Activated naive CD8-positive, alpha-beta T cell treated with anti-CD3 and anti-CD28 coated beads, Interleukin-2, amount 50 U/mL, for 24 hours (primary cell): ENCODE measurements around the gene VWF.

Experiments used
- ATAC-seq: fragments of 150-1000 bp; cut with Tn5 transposase; one replicate; pipeline ENCODE4 v1.10.0; 2021
- DNase-seq: peaks from one replicate; pipeline ENCODE4 v3.0.0; 2021
- H3K27ac Mint-ChIP-seq: one replicate; pipeline ENCODE4 v1.8.0; 2021; ENCODE audit warnings: mild to moderate bottlenecking, mixed read lengths
- H3K27me3 Mint-ChIP-seq: one replicate; pipeline ENCODE4 v1.8.0; 2021; ENCODE audit warnings: mixed read lengths
- H3K36me3 Mint-ChIP-seq: one replicate; pipeline ENCODE4 v1.8.0; 2021; ENCODE audit warnings: low read depth, mixed read lengths
- H3K4me1 Mint-ChIP-seq: one replicate; pipeline ENCODE4 v1.8.0; 2021; ENCODE audit warnings: mixed read lengths
- H3K4me3 Mint-ChIP-seq: one replicate; pipeline ENCODE4 v1.8.0; 2021; ENCODE audit warnings: mild to moderate bottlenecking, moderate library complexity, mixed read lengths
- H3K9me3 Mint-ChIP-seq: one replicate; pipeline ENCODE4 v1.8.0; 2021; ENCODE audit warnings: mixed read lengths

The VWF gene

GRCh38 chr12:6083601-6084000, 40.9 kb downstream of the VWF start:
- ATAC-seq (no peak), DNase-seq (no peak)
- no peaks in the 10 kb centered on the region for H3K36me3 Mint-ChIP-seq
- no peaks in the 10 kb centered on the region for H3K4me1 Mint-ChIP-seq
- no peaks in the 10 kb centered on the region for H3K9me3 Mint-ChIP-seq
- no peaks in the 10 kb centered on the region for H3K27me3 Mint-ChIP-seq
- no peak overlapping the region for H3K4me3 Mint-ChIP-seq
- H3K27ac Mint-ChIP-seq, result no peak overlapping the region

- no peaks in the 10 kb centered on the region for H3K4me1 Mint-ChIP-seq
- ATAC-seq, result no peak
- no peaks in the 10 kb centered on the region for H3K9me3 Mint-ChIP-seq
- DNase-seq, result no peak
- no peaks in the 10 kb centered on the region for H3K36me3 Mint-ChIP-seq
- H3K27me3 Mint-ChIP-seq, result no peaks in the 10 kb centered on the region
- H3K27ac Mint-ChIP-seq, result no peak overlapping the region
- no peak overlapping the region for H3K4me3 Mint-ChIP-seq
Observed at GRCh38 chr12:6082613-6083012, 41.9 kb downstream of the VWF start.

- H3K4me1 Mint-ChIP-seq, result peaks cover 8% of the 10 kb centered on the region
- H3K4me3 Mint-ChIP-seq, result no peak overlapping the region
- H3K36me3 Mint-ChIP-seq, result no peaks in the 10 kb centered on the region
- peaks cover 12% of the 10 kb centered on the region for H3K27me3 Mint-ChIP-seq
- no peaks in the 10 kb centered on the region for H3K9me3 Mint-ChIP-seq
- ATAC-seq, result no peak
- H3K27ac Mint-ChIP-seq, result no peak overlapping the region
- no peak for DNase-seq
Observed at GRCh38 chr12:6080149-6081045, 44.1 kb downstream of the VWF start.

- Mint-ChIP-seq H3K9me3 (no peaks in the 10 kb centered on the region), H3K4me1 (peaks cover 22% of the 10 kb centered on the region), H3K4me3 (no peak overlapping the region), H3K27me3 (peaks cover 29% of the 10 kb centered on the region), H3K36me3 (no peaks in the 10 kb centered on the region), H3K27ac (no peak overlapping the region)
- DNase-seq (no peak), ATAC-seq (no peak)
Observed at GRCh38 chr12:6078398-6079096, 45.9 kb downstream of the VWF start.

- Mint-ChIP-seq H3K4me3 (no peak overlapping the region), H3K27ac (no peak overlapping the region), H3K27me3 (peaks cover 35% of the 10 kb centered on the region), H3K4me1 (peaks cover 22% of the 10 kb centered on the region), H3K36me3 (no peaks in the 10 kb centered on the region), H3K9me3 (no peaks in the 10 kb centered on the region)
- DNase-seq (no peak), ATAC-seq (no peak)
Observed at GRCh38 chr12:6077692-6078083, 46.8 kb downstream of the VWF start.

- Mint-ChIP-seq H3K36me3 (no peaks in the 10 kb centered on the region), H3K9me3 (no peaks in the 10 kb centered on the region), H3K27ac (no peak overlapping the region), H3K4me3 (no peak overlapping the region), H3K27me3 (peaks cover 38% of the 10 kb centered on the region), H3K4me1 (peaks cover 22% of the 10 kb centered on the region)
- ATAC-seq (no peak), DNase-seq (no peak)
Observed at GRCh38 chr12:6076776-6077691, 47.4 kb downstream of the VWF start.

- peaks cover 22% of the 10 kb centered on the region for H3K4me1 Mint-ChIP-seq
- H3K9me3 Mint-ChIP-seq, result no peaks in the 10 kb centered on the region
- H3K4me3 Mint-ChIP-seq, result no peak overlapping the region
- H3K27ac Mint-ChIP-seq, result peak overlapping the region; percentile 8
- H3K36me3 Mint-ChIP-seq, result no peaks in the 10 kb centered on the region
- DNase-seq (no peak), ATAC-seq (no peak)
- H3K27me3 Mint-ChIP-seq, result peaks cover 40% of the 10 kb centered on the region
Observed at GRCh38 chr12:6076346-6076745, 48.1 kb downstream of the VWF start.

GRCh38 chr12:6074979-6075585, 49.4 kb downstream of the VWF start:
- H3K9me3 Mint-ChIP-seq, result no peaks in the 10 kb centered on the region
- H3K36me3 Mint-ChIP-seq, result no peaks in the 10 kb centered on the region
- H3K4me3 Mint-ChIP-seq, result peak overlapping the region; percentile 69
- H3K27me3 Mint-ChIP-seq, result peaks cover 45% of the 10 kb centered on the region
- H3K27ac Mint-ChIP-seq, result peak overlapping the region; percentile 49
- peaks cover 29% of the 10 kb centered on the region for H3K4me1 Mint-ChIP-seq
- DNase-seq, result peak; percentile 56
- ATAC-seq, result peak; percentile 90

GRCh38 chr12:6074427-6074826, 50.0 kb downstream of the VWF start:
- ATAC-seq, result no peak
- Mint-ChIP-seq H3K4me1 (peaks cover 36% of the 10 kb centered on the region), H3K27me3 (peaks cover 46% of the 10 kb centered on the region), H3K9me3 (no peaks in the 10 kb centered on the region), H3K4me3 (peak overlapping the region; percentile 69), H3K27ac (peak overlapping the region; percentile 49), H3K36me3 (no peaks in the 10 kb centered on the region)
- no peak for DNase-seq

GRCh38 chr12:6073426-6073825, 51.0 kb downstream of the VWF start:
- no peak for DNase-seq
- ATAC-seq, result no peak
- Mint-ChIP-seq H3K36me3 (no peaks in the 10 kb centered on the region), H3K27ac (no peak overlapping the region), H3K9me3 (no peaks in the 10 kb centered on the region), H3K27me3 (peaks cover 47% of the 10 kb centered on the region), H3K4me3 (no peak overlapping the region), H3K4me1 (peaks cover 40% of the 10 kb centered on the region)

- H3K27me3 Mint-ChIP-seq, result peaks cover 52% of the 10 kb centered on the region
- H3K9me3 Mint-ChIP-seq, result no peaks in the 10 kb centered on the region
- no peak overlapping the region for H3K27ac Mint-ChIP-seq
- no peaks in the 10 kb centered on the region for H3K36me3 Mint-ChIP-seq
- peaks cover 40% of the 10 kb centered on the region for H3K4me1 Mint-ChIP-seq
- ATAC-seq (no peak), DNase-seq (no peak)
- no peak overlapping the region for H3K4me3 Mint-ChIP-seq
Observed at GRCh38 chr12:6072302-6072752, 52.1 kb downstream of the VWF start.

GRCh38 chr12:6071589-6071988, 52.9 kb downstream of the VWF start:
- Mint-ChIP-seq H3K9me3 (no peaks in the 10 kb centered on the region), H3K27me3 (peaks cover 55% of the 10 kb centered on the region), H3K4me3 (no peak overlapping the region), H3K36me3 (no peaks in the 10 kb centered on the region), H3K4me1 (peaks cover 40% of the 10 kb centered on the region), H3K27ac (no peak overlapping the region)
- ATAC-seq, result no peak
- no peak for DNase-seq

GRCh38 chr12:6070472-6071257, 53.8 kb downstream of the VWF start:
- peaks cover 49% of the 10 kb centered on the region for H3K27me3 Mint-ChIP-seq
- H3K4me3 Mint-ChIP-seq, result no peak overlapping the region
- H3K27ac Mint-ChIP-seq, result no peak overlapping the region
- no peak for ATAC-seq
- peaks cover 37% of the 10 kb centered on the region for H3K4me1 Mint-ChIP-seq
- H3K9me3 Mint-ChIP-seq, result no peaks in the 10 kb centered on the region
- no peak for DNase-seq
- no peaks in the 10 kb centered on the region for H3K36me3 Mint-ChIP-seq
